HG03103 (cell line): Measurements from ENCODE around the gene MRM2.

ENCODE experiments used
- ATAC-seq: cut with Tn5 transposase; IDR thresholded peaks from one replicate; pipeline ENCODE4 v1.9.1; 2021; ENCODE audit warnings: low read depth; ENCODE audit not compliant: unreplicated experiment

The MRM2 gene

GRCh38 chr7:2241580-2242540 lies at the start of gene MRM2, which contains the start of gene NUDT1:
Gene MRM2, minus strand, starts transcription at chr7:2242205. Its CDS starts 36 bp downstream, at chr7:2242169.
Gene NUDT1, plus strand, starts transcription at chr7:2242226. Its CDS starts 2,349 bp downstream, at chr7:2244575.
- no peak for ATAC-seq

GRCh38 chr7:2290877-2291276 lies 48.9 kb upstream of the MRM2 start:
- no peak for ATAC-seq

GRCh38 chr7:2289621-2290020 lies 47.6 kb upstream of the MRM2 start:
- ATAC-seq, result no peak

DNA sequence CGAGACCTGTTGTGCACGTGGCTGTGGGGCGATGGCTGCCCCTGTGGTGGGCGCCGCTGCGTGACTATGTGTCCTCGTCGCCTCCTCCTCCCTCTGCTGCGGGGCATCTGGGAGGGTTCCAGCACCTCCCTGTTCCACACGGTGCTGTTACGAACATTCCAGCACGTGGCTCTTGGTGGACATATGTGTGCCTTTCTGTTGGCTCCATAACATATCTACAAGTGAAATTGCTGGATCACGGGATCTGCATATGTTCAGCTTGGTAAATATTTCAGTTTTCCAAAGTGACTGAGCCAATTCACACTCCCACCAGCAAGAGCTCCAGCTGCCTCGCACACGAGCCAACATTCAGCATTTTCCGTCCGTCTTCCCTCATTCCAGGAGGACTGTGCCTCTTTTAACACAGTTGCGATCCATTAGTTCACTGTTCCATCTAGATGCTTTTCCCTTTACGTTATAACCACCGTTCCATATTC lies 47.1 kb upstream of the MRM2 start:
- ATAC-seq, result no peak

- no peak for ATAC-seq
Observed at GRCh38 chr7:2288503-2288902, 46.5 kb upstream of the MRM2 start.

- no peak for ATAC-seq
Observed at GRCh38 chr7:2287745-2288144, 45.7 kb upstream of the MRM2 start.

- ATAC-seq, result no peak
Observed at GRCh38 chr7:2283074-2283473, 41.1 kb upstream of the MRM2 start.

GRCh38 chr7:2282185-2282751 lies 40.3 kb upstream of the MRM2 start:
- no peak for ATAC-seq

GRCh38 chr7:2281541-2281940 lies 39.5 kb upstream of the MRM2 start:
- no peak for ATAC-seq

- ATAC-seq, result no peak
Observed at GRCh38 chr7:2280424-2280823, 38.4 kb upstream of the MRM2 start.

- no peak for ATAC-seq
Observed at GRCh38 chr7:2279896-2280295, 37.9 kb upstream of the MRM2 start.

GRCh38 chr7:2278026-2278425 lies 36.0 kb upstream of the MRM2 start:
- no peak for ATAC-seq

DNA sequence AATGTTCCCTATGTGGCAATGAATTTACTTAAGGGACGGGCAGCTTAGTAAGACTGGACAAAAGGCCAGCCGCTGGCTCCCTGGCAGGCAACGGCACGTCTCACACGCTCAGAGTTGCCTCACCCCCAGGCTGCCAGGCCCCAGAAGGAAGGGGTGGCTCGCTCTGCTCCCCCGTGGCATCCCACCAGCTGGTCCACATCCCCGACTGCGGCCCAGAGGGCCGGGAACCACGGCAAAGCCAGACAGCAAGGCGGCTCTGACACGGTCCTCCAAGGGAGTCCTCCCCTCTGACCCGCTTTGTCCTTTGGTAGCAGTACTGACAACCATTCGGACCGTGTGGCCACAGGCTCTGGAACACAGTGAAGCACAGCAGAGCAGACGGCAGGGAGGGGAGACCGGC lies 34.1 kb upstream of the MRM2 start:
- ATAC-seq, result no peak

- no peak for ATAC-seq
Observed at GRCh38 chr7:2275101-2275500, 33.1 kb upstream of the MRM2 start.

DNA sequence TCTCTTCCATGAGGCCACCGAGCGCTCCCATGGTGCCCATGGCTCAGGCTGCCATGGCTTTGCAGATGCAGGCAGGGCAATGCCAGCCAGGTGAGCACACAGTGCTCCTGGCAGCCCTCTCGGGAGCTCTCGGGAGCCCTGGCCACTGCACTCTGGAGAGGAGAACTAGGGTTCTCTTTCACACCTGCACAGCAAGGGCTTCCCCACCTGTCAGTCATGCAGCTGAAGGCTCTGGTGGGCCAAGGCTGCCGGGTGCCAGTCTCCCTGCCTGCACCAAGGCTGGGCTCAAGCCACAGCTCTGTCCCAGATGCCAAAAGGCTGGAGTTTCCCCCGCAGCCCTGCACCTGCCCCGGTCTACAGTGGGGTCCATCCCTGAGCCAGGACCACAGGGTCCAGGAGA lies 32.7 kb upstream of the MRM2 start:
- no peak for ATAC-seq

GRCh38 chr7:2273866-2274265 lies 31.9 kb upstream of the MRM2 start:
- ATAC-seq, result no peak

DNA sequence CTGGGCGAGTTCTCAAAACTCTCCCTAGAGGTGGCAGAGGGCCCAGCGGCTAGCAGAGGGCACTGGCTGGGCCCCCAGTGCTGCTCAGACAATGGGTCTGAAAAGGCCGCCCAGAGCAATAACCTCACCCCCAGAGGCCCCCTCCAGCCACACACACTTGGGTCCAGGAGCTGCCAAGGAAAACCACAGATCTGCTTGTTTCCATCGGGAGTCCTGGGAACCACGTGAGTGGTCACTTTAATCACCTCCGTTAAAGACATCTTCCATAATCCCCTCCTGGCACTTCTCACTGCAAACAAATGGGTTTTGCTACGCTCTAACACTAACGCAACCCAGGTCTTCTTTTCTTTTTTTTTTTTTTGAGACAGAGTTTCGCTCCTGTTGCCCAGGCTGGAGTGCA lies 30.0 kb upstream of the MRM2 start:
- no peak for ATAC-seq

- no peak for ATAC-seq
Observed at GRCh38 chr7:2271273-2272026, 29.4 kb upstream of the MRM2 start.

DNA sequence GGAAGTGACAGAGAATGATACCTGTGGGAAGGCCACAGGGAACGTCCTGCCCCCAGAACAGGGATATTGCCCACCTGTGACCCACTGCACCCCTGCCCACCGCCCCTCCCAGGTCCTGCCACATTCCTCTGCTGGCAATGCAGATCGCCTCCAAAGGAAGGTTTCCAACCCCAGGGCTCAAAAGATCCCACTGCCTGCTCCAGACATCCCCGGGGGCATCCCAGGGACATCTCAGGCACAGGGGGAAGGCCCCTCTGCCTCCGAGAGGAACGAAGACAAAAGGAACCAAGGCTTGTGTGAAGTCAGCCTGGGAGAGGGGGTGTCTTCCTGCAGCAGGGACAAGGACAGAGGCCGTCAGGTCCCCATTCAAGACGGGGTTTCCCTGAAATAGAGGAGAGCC lies 28.5 kb upstream of the MRM2 start:
- ATAC-seq, result no peak

DNA sequence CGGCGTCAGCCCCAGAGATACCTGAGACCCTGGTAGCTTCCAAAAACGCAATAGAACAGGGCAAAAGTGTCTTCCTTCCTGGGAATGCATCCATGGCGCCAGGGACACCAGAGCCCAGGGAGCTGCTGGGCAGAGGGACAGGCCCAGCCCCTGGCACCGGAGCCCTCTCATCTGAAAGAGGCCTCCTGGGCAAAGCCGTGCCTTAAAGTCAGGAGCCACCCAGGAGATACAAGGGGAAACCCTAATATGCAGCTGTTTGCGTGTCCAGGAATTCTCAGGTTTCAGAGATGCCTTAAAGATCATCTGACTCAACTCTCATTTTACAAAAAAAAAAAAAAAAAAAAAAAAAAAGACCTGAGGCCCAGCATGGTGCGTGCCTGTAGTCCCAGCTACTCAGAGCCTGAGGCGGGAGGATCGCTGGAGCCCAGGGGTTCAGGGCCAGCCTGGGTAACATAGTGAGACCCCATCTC lies 28.0 kb upstream of the MRM2 start:
- ATAC-seq, result no peak
